IPS DF 6.9 (cell line): ENCODE measurements around the gene MARCHF11.

ENCODE experiments used
- DNase-seq: peaks from one replicate; pipeline ENCODE4 v3.0.0-alpha.2; 2013; ENCODE audit warnings: low read depth, low spot score
- H3K27ac ChIP-seq: one replicate; pipeline ENCODE4 v1.5.1; 2013; ENCODE audit warnings: low read length, control low read depth
- H3K27me3 ChIP-seq: 2 replicates; pipeline ENCODE4 v1.6.1; 2013; ENCODE audit warnings: mild to moderate bottlenecking, low read length; ENCODE audit not compliant: control insufficient read depth, insufficient read depth
- H3K36me3 ChIP-seq: 2 replicates; pipeline ENCODE4 v1.6.1; 2013; ENCODE audit warnings: low read length; ENCODE audit not compliant: control insufficient read depth, insufficient read depth
- H3K4me1 ChIP-seq: 2 replicates; pipeline ENCODE4 v1.6.1; 2013; ENCODE audit warnings: low read length; ENCODE audit not compliant: control insufficient read depth, insufficient read depth
- H3K4me3 ChIP-seq: 2 replicates; pipeline ENCODE4 v1.5.1; 2013; ENCODE audit warnings: mild to moderate bottlenecking, low read length
- H3K9me3 ChIP-seq: 2 replicates; pipeline ENCODE4 v1.6.1; 2013; ENCODE audit warnings: low read length, inconsistent platforms; ENCODE audit not compliant: control insufficient read depth, insufficient read depth
- WGBS: extraction: QIAGEN DNeasy Blood & Tissue Kit; methylation state at CpG from one replicate; pipeline ENCODE4 v1.1.7; 2013; ENCODE audit warnings: mixed read lengths, missing lambda C conversion rate; ENCODE audit not compliant: insufficient read length, insufficient coverage; 5-methylcytosine and 5-hydroxymethylcytosine counted together

The MARCHF11 gene

DNA sequence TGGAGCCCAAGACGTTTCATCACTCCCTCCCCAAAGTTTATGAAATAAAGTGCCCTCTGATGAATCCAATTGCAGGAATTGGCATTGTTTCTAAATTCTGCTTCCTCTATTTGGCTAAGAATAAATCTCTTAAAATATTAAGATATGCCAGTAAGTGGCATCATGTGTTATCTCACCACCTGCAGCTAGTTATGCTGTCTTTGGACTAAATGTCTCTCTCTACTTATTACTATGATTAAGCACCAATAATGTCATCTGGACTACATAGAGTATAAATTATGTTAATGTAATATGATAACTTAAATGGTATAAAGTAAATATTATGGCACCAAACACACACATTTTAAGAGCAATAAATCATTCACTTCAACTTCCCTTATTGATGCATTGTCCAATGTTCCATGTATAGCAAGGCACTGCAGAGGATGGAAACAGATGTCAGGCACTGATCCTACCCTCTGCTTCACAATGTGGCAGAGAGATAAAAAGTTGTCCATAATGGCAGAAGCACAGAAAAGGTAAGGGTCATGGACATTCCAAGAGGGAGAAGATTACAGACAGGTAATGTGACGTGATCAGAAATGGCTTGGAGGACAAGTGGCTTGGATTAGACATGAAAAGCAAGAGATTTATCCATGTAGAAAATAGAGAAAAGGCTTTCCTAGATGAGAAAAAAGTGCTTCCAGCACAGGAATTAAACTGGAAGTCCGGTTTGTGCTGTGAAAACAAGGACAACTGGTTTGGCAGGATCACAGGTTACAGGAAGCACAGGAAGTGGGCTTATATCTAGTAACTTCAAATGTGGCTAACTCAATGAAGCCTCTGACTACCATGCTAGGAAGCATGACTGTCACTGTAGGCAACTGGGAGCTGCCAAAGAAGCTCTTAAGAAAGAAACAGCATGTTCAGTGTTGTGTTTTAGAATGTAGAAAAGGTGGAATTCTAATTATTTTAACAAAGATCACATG is 26.7 kb downstream of the MARCHF11 start:
- no peaks in the 10 kb centered on the region for H3K4me1 ChIP-seq
- H3K27ac ChIP-seq: no peak overlapping the region
- no peaks in the 10 kb centered on the region for H3K27me3 ChIP-seq
- H3K36me3 ChIP-seq: no peaks in the 10 kb centered on the region
- no peak overlapping the region for H3K4me3 ChIP-seq
- H3K9me3 ChIP-seq: no peaks in the 10 kb centered on the region; the same call in none of the 2 replicates
- DNase-seq: no peak
- WGBS: no CpG with 5 or more reads among the region's 3 CpGs

DNA sequence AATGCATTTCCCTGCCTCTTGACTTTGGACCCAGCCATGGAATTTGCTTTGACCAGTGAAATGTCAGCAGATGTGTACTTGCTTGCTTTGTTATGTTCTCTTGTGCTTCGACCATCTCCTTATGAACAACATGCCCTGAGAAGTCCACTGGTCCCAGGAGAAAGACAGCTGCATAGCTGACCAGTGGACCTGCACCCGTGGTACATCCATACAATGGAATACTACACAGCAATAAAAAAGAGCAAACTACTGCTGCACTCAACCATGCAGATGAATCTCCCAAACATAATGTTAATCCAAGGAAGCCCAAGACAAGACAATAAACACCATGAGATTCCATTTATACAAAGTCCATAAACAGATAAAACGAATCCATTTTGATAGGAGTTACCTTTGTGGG is 30.0 kb downstream of the MARCHF11 start:
- WGBS: no CpG with 5 or more reads among the region's 3 CpGs
- no peak overlapping the region for H3K4me3 ChIP-seq

GRCh38 chr5:16147179-16147900 is 32.3 kb downstream of the MARCHF11 start:
- no peaks in the 10 kb centered on the region for H3K36me3 ChIP-seq
- DNase-seq: no peak
- no peaks in the 10 kb centered on the region for H3K27me3 ChIP-seq
- H3K4me1 ChIP-seq: no peaks in the 10 kb centered on the region
- no peak overlapping the region for H3K4me3 ChIP-seq
- no CpG with 5 or more reads among the region's 7 CpGs for WGBS
- no peak overlapping the region for H3K27ac ChIP-seq
- no peaks in the 10 kb centered on the region; the same call in 1 of the 2 replicates for H3K9me3 ChIP-seq

More for the DNA sequence above, 30.0 kb downstream of the MARCHF11 start:
- no peak for DNase-seq
- no peak overlapping the region for H3K27ac ChIP-seq
- no peaks in the 10 kb centered on the region for H3K4me1 ChIP-seq
- no peaks in the 10 kb centered on the region; the same call in none of the 2 replicates for H3K9me3 ChIP-seq
- no peaks in the 10 kb centered on the region for H3K27me3 ChIP-seq
- H3K36me3 ChIP-seq: no peaks in the 10 kb centered on the region

GRCh38 chr5:16144416-16144815 is 35.2 kb downstream of the MARCHF11 start:
- no peaks in the 10 kb centered on the region for H3K9me3 ChIP-seq
- H3K27me3 ChIP-seq: no peaks in the 10 kb centered on the region
- H3K27ac ChIP-seq: no peak overlapping the region
- no CpG with 5 or more reads among the region's 4 CpGs for WGBS
- H3K36me3 ChIP-seq: no peaks in the 10 kb centered on the region
- no peak for DNase-seq
- H3K4me1 ChIP-seq: no peaks in the 10 kb centered on the region
- no peak overlapping the region for H3K4me3 ChIP-seq

- H3K36me3 ChIP-seq: no peaks in the 10 kb centered on the region
- no peak overlapping the region for H3K27ac ChIP-seq
- no peaks in the 10 kb centered on the region for H3K4me1 ChIP-seq
- H3K4me3 ChIP-seq: no peak overlapping the region
- no peaks in the 10 kb centered on the region for H3K27me3 ChIP-seq
- DNase-seq: no peak
- WGBS: no CpG with 5 or more reads among the region's 5 CpGs
- no peaks in the 10 kb centered on the region for H3K9me3 ChIP-seq
Observed at GRCh38 chr5:16143361-16144049, 36.1 kb downstream of the MARCHF11 start.

DNA sequence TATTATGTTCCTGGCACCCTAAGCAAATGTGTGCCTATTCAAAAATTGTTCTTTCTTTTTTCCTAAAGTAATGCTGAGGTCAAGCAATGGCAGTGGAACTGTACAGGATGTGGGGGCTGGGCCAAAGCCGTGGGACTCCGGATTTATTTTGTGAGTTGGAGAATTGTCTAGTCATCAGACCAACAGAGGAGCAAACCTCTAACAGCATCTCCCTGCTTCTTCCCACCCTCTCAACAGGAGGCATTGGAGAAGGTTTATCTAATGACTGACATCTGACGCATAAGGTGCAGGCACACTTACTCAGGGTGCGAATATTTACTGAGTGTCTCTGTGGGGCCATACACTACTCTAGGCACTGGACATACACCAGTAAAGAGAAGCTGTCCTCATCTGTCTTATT is 38.6 kb downstream of the MARCHF11 start:
- Histone ChIP-seq H3K36me3 (no peaks in the 10 kb centered on the region), H3K4me1 (no peaks in the 10 kb centered on the region), H3K9me3 (no peaks in the 10 kb centered on the region), H3K27me3 (no peaks in the 10 kb centered on the region), H3K4me3 (no peak overlapping the region), H3K27ac (no peak overlapping the region)
- WGBS: no CpG with 5 or more reads among the region's 4 CpGs
- DNase-seq: no peak

- no peak for DNase-seq
- Histone ChIP-seq H3K9me3 (no peaks in the 10 kb centered on the region), H3K27me3 (no peaks in the 10 kb centered on the region), H3K27ac (no peak overlapping the region), H3K4me3 (no peak overlapping the region), H3K36me3 (no peaks in the 10 kb centered on the region), H3K4me1 (no peaks in the 10 kb centered on the region)
- 100% methylated on average over 1 of the region's 3 CpGs for WGBS
Observed at GRCh38 chr5:16140417-16140816, 39.2 kb downstream of the MARCHF11 start.

GRCh38 chr5:16137177-16137576 is 42.4 kb downstream of the MARCHF11 start:
- no peak for DNase-seq
- Histone ChIP-seq H3K4me3 (no peak overlapping the region), H3K9me3 (no peaks in the 10 kb centered on the region), H3K4me1 (no peaks in the 10 kb centered on the region), H3K36me3 (no peaks in the 10 kb centered on the region), H3K27me3 (no peaks in the 10 kb centered on the region), H3K27ac (no peak overlapping the region)

GRCh38 chr5:16135506-16135905 is 44.1 kb downstream of the MARCHF11 start:
- Histone ChIP-seq H3K27ac (no peak overlapping the region), H3K4me3 (no peak overlapping the region), H3K9me3 (no peaks in the 10 kb centered on the region), H3K4me1 (no peaks in the 10 kb centered on the region), H3K36me3 (no peaks in the 10 kb centered on the region), H3K27me3 (no peaks in the 10 kb centered on the region)
- WGBS: no CpG with 5 or more reads among the region's 3 CpGs
- no peak for DNase-seq

GRCh38 chr5:16135003-16135402 is 44.6 kb downstream of the MARCHF11 start:
- H3K27me3 ChIP-seq: no peaks in the 10 kb centered on the region
- H3K9me3 ChIP-seq: no peaks in the 10 kb centered on the region
- no peak overlapping the region for H3K4me3 ChIP-seq
- H3K27ac ChIP-seq: no peak overlapping the region
- DNase-seq: no peak
- H3K4me1 ChIP-seq: no peaks in the 10 kb centered on the region
- no peaks in the 10 kb centered on the region for H3K36me3 ChIP-seq
- no CpG with 5 or more reads among the region's 1 CpG for WGBS
